Measurements from ENCODE around the gene CRAMP1.
A peak's percentile ranks its signal among the peaks of the same experiment; 100 is the strongest.

The CRAMP1 gene

GRCh38 chr16:1638757-1639156, 26.6 kb downstream of the CRAMP1 start:
- no peak for DNase-seq

- no peak for DNase-seq
These were observed 27.1 kb downstream of the CRAMP1 start for GRCh38 chr16:1639282-1639681.

GRCh38 chr16:1639860-1640259, 27.7 kb downstream of the CRAMP1 start:
- no peak for DNase-seq

GRCh38 chr16:1640261-1640941, 28.2 kb downstream of the CRAMP1 start:
- DNase-seq = no peak

GRCh38 chr16:1641261-1641660, 29.1 kb downstream of the CRAMP1 start:
- no peak for DNase-seq

- DNase-seq = no peak
These were observed 30.0 kb downstream of the CRAMP1 start for GRCh38 chr16:1642148-1642547.

GRCh38 chr16:1642753-1643152, 30.6 kb downstream of the CRAMP1 start:
- no peak for DNase-seq

DNA sequence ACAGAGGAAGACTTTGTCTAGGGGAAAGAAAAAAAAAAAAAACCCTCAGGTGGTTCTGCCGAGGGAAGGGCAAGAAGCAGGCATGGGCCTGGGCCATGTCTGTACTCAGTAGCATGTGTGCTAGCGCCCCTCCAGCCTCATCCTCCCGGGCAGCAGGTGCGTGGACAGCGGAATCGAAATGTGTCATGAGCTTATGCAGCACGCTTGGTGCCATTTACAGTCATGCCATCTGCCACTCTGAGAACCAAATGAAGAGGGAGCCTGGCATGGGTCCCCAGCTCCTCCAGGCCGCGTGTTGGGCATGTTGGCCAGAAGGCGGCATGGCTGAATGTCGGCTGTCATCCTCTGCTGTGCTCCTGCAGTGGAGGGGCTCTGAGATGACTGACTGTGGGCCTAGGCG, 31.4 kb downstream of the CRAMP1 start:
- no peak for DNase-seq

DNA sequence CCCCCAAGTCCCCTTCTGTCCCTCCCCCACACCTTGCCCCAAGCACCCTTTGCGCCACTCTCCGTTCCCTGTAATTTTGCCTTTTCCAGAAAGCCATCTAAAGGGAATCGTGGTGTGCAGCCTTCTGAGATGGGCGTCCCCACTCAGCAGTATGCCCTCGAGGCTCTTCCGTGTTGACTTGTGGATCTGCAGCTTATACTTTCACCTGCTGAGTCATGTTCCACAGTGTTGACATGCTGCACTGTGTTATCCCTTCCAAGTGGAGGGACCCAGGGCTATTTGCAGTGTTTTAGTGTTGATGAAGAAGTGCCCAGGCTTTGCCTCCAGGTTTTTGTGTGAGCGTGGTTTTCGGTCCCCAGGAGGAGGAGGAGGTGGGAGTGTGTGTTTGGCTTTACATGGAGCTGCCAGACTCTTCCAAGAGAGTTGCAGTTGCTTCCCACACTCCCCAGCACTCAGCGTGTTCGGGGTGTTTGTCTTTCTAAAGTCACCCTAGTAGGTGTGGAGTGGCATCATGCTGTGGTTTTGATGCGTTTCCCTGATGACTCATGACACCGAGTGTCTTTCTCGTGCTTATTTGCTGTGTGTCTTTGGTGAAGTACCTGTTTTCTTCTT, 33.9 kb downstream of the CRAMP1 start:
- peak; percentile 18 for DNase-seq

DNA sequence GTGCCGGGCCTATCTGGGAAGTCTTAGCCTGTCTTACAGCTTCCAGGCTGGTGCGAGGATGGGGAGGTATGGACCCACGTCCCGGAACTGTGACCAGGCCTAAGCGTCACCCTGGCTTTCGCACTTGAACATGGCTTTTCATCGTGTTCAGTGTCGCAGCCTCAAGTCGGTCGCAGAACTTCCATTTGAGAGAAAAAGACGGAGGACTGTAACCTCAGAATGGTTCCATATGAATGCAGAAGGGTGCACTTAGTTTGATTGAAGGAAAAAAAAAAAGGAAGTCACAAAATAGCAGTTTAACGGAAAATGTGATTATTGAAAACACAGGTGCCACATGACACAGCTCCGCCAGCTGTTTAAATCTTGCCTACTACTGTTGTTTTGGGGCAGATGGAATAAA, 35.7 kb downstream of the CRAMP1 start:
- DNase-seq = no peak

- DNase-seq = no peak
These were observed 38.0 kb downstream of the CRAMP1 start for GRCh38 chr16:1650131-1650530.

DNA sequence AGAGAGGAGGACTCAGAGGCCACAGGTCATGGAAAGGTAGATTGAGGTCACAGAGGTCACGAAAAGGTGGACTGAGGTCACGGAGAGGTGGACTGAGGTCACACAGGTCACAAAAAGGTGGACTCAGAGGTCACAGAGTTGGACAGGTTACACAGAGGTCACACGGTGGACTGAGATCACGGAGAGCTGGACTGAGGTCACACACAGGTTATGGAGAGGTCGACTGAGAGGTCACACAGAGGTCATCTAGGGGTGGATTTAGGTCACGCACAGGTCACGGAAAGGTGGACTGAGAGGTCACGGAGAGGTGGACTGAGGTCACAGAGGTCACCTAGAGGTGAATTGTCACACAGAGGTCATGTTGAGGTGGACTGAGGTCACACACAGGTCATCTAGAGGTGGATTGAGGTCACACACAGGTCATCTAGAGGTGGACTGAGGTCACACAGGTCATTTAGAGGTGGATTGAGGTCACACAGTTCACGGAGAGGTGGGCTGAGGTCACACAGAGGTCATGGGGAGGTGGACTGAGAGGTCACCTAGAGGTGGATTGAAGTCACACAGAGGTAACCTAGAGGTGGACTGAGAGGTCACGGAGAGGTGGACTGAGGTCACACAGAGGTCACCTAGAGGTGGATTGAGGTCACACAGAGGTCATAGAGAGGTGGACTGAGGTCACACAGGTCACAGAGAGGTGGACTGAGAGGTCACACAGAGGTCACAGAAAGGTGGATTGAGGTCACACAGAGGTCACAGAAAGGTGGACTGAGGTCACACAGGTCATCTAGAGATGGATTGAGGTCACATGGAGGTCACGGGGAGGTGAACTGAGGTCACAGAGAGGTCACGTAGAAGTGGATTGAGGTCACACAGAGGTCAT, 39.2 kb downstream of the CRAMP1 start:
- no peak for DNase-seq

GRCh38 chr16:1651974-1652312, 39.8 kb downstream of the CRAMP1 start:
- DNase-seq = no peak

- DNase-seq = no peak
These were observed 40.9 kb downstream of the CRAMP1 start for GRCh38 chr16:1653023-1653422.

GRCh38 chr16:1654505-1655268, 42.5 kb downstream of the CRAMP1 start:
- DNase-seq = no peak

DNA sequence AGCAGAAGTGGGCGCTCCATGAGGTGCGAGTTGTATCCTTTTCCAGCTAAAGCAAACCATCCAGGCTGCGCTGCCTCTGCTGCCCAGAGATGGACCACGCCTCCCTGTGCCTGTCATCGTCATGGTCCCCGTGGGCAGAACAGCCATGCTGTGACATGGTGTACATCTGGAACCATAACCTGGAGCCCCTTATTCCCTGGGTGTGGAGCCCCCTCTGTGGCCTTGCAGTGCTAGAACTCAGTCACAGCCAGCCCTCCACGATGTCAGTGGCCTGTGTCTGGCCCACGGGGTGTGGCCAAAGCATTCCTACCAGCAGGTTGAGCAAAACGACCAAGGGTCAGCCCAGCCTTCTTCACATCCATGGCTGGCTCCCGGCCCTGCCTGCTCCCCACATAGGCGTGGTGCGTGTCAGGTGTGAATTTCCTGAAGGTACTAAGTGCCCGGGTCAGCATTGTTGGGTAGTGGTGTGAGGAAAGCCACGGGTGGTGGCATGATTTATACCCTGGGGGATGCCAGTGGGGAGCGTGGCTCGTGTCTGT, 43.2 kb downstream of the CRAMP1 start:
- no peak for DNase-seq

DNA sequence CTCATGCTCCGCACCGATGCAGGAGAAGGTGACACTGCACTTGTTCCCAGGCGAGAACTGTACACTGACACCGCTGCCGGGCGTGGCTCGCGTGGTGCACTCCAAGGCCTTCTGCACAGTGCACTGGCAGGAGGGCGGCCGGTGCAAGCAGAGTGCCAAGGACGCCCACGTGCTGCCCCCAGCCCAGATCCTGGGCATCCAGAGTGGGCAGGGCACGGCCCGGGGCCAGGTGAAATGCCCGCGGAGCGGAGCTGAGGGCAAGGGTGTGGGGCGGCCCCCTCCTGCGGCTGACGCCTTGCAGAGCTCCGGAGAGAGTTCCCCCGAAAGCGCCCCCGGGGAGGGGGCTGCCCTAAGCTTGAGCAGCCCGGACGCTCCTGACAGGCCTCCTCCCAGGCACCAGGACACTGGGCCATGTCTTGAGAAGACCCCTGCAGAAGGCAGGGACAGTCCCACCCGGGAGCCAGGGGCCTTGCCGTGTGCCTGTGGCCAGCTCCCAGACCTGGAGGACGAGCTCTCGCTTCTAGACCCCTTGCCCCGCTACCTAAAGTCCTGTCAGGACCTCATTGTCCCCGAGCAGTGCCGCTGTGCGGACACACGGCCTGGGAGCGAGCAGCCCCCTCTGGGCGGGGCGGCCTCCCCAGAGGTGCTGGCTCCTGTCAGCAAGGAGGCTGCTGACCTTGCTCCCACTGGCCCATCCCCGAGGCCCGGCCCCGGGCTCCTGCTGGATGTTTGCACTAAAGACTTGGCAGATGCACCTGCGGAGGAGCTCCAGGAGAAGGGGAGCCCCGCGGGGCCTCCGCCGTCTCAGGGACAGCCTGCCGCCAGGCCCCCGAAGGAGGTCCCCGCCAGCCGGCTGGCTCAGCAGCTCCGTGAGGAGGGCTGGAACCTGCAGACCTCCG, 44.0 kb downstream of the CRAMP1 start:
- no peak for DNase-seq

DNA sequence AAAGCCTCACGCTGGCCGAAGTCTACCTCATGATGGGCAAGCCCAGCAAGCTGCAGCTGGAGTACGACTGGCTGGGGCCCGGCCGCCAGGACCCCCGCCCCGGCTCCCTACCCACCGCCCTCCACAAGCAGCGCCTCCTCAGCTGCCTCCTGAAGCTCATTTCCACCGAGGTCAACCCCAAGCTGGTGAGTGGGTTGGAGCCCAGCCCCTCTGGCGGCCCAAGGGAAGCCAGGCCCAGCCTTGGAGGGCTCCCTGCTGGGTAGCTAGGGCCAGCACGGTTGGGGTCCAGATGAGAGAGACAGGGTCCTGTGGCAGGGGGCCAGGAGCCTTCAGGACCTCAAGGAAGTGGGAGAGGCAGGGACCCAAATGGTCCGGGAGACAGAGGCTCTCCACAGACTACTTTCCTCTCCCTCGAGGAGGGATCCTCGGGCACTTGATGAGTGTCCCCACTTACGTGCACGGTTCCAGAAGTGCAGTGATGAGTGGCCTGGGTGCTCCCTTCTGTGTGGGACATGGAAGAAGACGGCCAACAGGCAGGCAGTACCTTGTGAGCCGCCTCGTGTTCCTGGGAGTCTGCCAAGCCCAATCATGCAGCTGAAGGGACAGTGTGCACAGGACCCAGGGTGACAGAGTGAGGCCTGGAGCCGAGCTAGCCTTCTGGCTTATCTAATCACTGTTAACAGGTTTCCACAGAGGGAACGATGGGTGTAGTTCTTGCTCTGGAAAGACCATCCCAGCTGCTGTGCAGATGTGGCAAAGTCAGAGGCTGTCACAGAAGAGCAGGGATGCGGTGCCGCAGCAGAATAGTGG, 44.9 kb downstream of the CRAMP1 start:
- DNase-seq = no peak

GRCh38 chr16:1657841-1658240, 45.7 kb downstream of the CRAMP1 start:
- no peak for DNase-seq

DNA sequence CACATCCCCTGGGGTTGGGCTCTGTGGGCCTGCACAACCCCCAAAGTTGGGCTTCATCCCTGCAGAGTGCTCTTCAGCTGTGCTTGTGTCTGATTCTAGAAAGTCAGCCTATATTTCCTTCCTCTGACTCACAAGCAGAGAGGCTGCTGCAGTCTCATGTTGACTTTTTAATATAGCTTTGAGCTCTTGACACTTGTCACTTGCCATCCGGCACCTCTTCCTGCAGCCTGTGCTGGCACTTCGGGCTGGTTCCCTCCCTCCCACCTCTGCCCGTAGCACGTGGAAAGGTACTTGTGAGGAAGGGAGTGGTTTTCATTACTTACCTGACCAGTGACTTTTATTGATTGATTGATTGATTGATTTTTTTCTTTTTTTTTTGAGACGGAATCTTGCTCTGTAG, 46.9 kb downstream of the CRAMP1 start:
- DNase-seq = no peak

GRCh38 chr16:1661826-1662225, 49.7 kb downstream of the CRAMP1 start:
- no peak for DNase-seq
